Lower leg skin (tissue), 4 donors: Measurements from ENCODE around the gene NDST4. TPM values are rescaled to one million over a fixed set of nuclear protein-coding genes. Genes with fewer than 3 reads are reported as not detected.

Experiments
- DNase-seq, 2 donors: peaks; one replicate each; pipeline ENCODE4 v3.0.0-alpha.2; 2019; ENCODE audit warnings: low spot score in 2 of 2
- H3K4me3 ChIP-seq: fragments of 200-600 bp; sonication (generic); 2 replicates; pipeline ENCODE4 v1.5.1; 2017; ENCODE audit warnings: mild to moderate bottlenecking, low read depth; ENCODE audit not compliant: poor library complexity, severe bottlenecking
- CTCF ChIP-seq, 3 donors: fragments of 450-650 bp; IDR thresholded peaks; one replicate each; pipeline ENCODE4 v1.5.1; 2016; ENCODE audit warnings: antibody characterized with exemption in 3 of 3, mild to moderate bottlenecking in 3 of 3, moderate library complexity in 2 of 3
- POLR2A ChIP-seq, 2 donors: fragments of 450-650 bp; IDR thresholded peaks; one replicate each; pipeline ENCODE4 v1.6.1; 2016 to 2017; ENCODE audit warnings: antibody characterized with exemption in 2 of 2, mild to moderate bottlenecking in 1 of 2, moderate library complexity in 1 of 2
- WGBS, 2 donors: methylation state at CpG; one replicate each; pipeline ENCODE4 v1.1.5; 2018; 5-methylcytosine and 5-hydroxymethylcytosine counted together
- intact Hi-C: fragments of 100-400 bp; cut with DNase I; formaldehyde crosslinking; loops from one replicate; pipeline ENCODE4 v1.15.0; 2023; ENCODE audit warnings: low total_unique reads
- total RNA-seq, 4 donors: library from RNA; depleted of rRNA; stranded (reverse); fragments of >200 nt; gene quantifications; one replicate each; pipeline ENCODE4 v1.1.0, GENCODE V29; 2016

Gene NDST4
- total RNA-seq, 4 donors from 2014 or later = not detected

GRCh38 chr4:114945616-114946015 lies 167.8 kb downstream of the NDST4 start:
- no peak overlapping the region for H3K4me3 ChIP-seq
- no peak for TF ChIP-seq CTCF (IDR thresholded peaks at IDR 0.05)
- TF ChIP-seq POLR2A (IDR thresholded peaks at IDR 0.05) = no peak
- intact Hi-C loops = no loop called here
- no peak for DNase-seq
- WGBS, 2 donors = 93 to 100% methylated on average over 1 of the region's 1 CpG

DNA sequence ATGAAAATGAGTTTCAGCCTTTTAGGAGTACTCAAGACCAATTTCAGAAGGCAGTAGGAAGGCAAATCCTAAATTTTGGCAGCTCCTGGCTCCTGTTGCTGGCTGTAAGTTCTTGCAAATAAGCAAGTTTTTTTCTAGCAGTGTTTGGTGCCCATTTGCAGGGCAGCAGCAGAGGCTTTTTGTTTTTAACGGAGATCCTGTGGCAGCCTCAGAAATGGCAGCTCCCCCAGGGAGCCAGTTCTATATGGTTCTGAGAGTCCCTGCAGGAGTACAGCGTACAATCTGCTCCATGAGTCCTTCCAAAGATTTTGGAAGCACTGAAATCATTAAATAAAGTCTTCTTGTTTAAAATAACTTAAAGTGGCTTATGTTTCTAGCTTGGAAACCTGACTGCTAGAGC lies 171.9 kb downstream of the NDST4 start:
- intact Hi-C loops = no loop called here
- TF ChIP-seq CTCF (IDR thresholded peaks at IDR 0.05) = no peak
- WGBS, 2 donors = 57 to 78% methylated on average over 2 of the region's 2 CpGs
- H3K4me3 ChIP-seq = no peak overlapping the region
- DNase-seq = no peak

- H3K4me3 ChIP-seq = no peak overlapping the region
- intact Hi-C loops = no loop called here
- TF ChIP-seq CTCF (IDR thresholded peaks at IDR 0.05) (no peak), POLR2A (IDR thresholded peaks at IDR 0.05) (no peak)
- 89 to 93% methylated on average over 2 of the region's 2 CpGs for WGBS, 2 donors
- DNase-seq = no peak
These were observed 185.5 kb downstream of the NDST4 start for GRCh38 chr4:114927881-114928280.

- DNase-seq = no peak
- intact Hi-C loops = no loop called here
- TF ChIP-seq POLR2A (IDR thresholded peaks at IDR 0.05) (no peak), CTCF (IDR thresholded peaks at IDR 0.05) (no peak)
- H3K4me3 ChIP-seq = no peak overlapping the region
These were observed 186.8 kb downstream of the NDST4 start for GRCh38 chr4:114926583-114926982.

DNA sequence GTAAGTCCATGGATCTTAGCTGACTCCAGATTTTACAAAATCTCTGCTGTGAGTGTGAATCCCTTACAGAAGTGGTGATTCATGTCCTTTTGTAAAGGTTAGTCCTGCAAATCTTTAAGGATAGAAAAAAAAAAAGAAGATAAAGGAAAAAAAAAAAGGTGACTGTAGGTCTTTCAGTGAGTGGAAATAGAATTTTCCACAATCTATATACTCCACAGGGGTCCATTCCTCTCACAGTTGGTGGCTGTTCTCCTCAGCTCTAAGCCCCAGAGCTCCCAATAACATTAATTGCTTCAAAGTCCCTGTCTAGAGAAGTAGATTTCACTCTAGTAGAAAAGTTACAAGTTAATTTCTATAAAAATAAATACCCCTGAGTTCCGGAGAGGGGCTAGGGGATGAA lies 189.1 kb downstream of the NDST4 start:
- WGBS, 2 donors = 71 to 91% methylated on average over 1 of the region's 1 CpG
- TF ChIP-seq POLR2A (IDR thresholded peaks at IDR 0.05) = no peak
- no peak for TF ChIP-seq CTCF (IDR thresholded peaks at IDR 0.05)
- intact Hi-C loops = no loop called here
- DNase-seq = no peak
- H3K4me3 ChIP-seq = no peak overlapping the region

- H3K4me3 ChIP-seq = no peak overlapping the region
- 77 to 83% methylated on average over 3 of the region's 3 CpGs for WGBS, 2 donors
- no peak for DNase-seq
- TF ChIP-seq CTCF (IDR thresholded peaks at IDR 0.05) = no peak
- TF ChIP-seq POLR2A (IDR thresholded peaks at IDR 0.05) = no peak
- intact Hi-C loops = no loop called here
These were observed 190.9 kb downstream of the NDST4 start for GRCh38 chr4:114922592-114922933.
